Measurements from ENCODE around the gene TEX54. TPM values are rescaled to one million over a fixed set of nuclear protein-coding genes. Genes with fewer than 3 reads are reported as not detected.
A peak's percentile ranks its signal among the peaks of the same experiment; 100 is the strongest.

TEX54 gene
- total and polyA plus RNA-seq, 2 of the 13 experiments (the other 11 are each of a cell fraction or from before 2014, with no cell fraction given): not detected

DNA sequence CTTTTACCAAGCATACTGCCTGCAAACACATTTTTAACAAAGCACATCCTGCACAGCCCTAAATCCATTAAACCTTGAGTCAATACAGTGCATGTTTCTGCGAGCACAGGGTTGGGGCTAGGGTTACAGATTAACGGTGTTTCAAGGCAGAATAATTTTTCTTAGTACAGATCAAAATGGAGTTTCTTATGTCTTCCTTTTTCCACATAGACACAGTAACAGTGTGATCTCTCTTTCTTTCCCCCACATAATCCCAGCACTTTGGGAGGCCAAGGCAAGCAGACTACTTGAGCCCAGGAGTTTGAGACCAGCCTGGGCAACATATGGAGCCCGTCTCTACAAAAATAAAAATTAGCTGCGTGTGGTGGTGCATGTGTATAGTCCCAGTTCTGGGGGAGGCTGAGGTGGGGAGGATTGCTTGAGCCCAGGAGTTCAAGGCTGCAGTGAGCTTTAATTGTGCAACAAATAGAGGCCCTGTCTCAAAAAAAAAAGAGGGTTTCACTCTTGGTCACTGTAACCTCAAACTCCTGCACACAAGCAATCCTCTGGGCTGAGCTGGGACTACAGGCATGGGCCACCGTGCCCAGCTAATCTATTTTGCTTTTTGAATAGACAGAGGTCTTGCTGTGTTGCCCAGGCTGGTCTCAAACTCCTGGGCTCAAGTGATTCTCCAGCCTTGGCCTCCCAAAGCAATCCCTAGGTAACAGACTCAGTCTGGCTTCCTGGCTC lies 28.4 kb upstream of the TEX54 start (continued):
- TF ChIP-seq, protein P1, sequence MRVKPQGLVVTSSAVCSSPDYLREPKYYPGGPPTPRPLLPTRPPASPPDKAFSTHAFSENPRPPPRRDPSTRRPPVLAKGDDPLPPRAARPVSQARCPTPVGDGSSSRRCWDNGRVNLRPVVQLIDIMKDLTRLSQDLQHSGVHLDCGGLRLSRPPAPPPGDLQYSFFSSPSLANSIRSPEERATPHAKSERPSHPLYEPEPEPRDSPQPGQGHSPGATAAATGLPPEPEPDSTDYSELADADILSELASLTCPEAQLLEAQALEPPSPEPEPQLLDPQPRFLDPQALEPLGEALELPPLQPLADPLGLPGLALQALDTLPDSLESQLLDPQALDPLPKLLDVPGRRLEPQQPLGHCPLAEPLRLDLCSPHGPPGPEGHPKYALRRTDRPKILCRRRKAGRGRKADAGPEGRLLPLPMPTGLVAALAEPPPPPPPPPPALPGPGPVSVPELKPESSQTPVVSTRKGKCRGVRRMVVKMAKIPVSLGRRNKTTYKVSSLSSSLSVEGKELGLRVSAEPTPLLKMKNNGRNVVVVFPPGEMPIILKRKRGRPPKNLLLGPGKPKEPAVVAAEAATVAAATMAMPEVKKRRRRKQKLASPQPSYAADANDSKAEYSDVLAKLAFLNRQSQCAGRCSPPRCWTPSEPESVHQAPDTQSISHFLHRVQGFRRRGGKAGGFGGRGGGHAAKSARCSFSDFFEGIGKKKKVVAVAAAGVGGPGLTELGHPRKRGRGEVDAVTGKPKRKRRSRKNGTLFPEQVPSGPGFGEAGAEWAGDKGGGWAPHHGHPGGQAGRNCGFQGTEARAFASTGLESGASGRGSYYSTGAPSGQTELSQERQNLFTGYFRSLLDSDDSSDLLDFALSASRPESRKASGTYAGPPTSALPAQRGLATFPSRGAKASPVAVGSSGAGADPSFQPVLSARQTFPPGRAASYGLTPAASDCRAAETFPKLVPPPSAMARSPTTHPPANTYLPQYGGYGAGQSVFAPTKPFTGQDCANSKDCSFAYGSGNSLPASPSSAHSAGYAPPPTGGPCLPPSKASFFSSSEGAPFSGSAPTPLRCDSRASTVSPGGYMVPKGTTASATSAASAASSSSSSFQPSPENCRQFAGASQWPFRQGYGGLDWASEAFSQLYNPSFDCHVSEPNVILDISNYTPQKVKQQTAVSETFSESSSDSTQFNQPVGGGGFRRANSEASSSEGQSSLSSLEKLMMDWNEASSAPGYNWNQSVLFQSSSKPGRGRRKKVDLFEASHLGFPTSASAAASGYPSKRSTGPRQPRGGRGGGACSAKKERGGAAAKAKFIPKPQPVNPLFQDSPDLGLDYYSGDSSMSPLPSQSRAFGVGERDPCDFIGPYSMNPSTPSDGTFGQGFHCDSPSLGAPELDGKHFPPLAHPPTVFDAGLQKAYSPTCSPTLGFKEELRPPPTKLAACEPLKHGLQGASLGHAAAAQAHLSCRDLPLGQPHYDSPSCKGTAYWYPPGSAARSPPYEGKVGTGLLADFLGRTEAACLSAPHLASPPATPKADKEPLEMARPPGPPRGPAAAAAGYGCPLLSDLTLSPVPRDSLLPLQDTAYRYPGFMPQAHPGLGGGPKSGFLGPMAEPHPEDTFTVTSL (CRISPR knock-in tag; IDR thresholded peaks at IDR 0.05; ENCODE audit: borderline replicate concordance): no peak
- TF ChIP-seq, protein P2, sequence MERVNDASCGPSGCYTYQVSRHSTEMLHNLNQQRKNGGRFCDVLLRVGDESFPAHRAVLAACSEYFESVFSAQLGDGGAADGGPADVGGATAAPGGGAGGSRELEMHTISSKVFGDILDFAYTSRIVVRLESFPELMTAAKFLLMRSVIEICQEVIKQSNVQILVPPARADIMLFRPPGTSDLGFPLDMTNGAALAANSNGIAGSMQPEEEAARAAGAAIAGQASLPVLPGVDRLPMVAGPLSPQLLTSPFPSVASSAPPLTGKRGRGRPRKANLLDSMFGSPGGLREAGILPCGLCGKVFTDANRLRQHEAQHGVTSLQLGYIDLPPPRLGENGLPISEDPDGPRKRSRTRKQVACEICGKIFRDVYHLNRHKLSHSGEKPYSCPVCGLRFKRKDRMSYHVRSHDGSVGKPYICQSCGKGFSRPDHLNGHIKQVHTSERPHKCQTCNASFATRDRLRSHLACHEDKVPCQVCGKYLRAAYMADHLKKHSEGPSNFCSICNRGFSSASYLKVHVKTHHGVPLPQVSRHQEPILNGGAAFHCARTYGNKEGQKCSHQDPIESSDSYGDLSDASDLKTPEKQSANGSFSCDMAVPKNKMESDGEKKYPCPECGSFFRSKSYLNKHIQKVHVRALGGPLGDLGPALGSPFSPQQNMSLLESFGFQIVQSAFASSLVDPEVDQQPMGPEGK (CRISPR knock-in tag; IDR thresholded peaks at IDR 0.05): peak; percentile 50; the same call in 1 of the 2 replicates
- TF ChIP-seq POLR2AphosphoS5 (IDR thresholded peaks at IDR 0.05; ENCODE audit: low read depth, low read length) (no peak), HDAC2 (CRISPR knock-in tag; IDR thresholded peaks at IDR 0.05) (0 out of 2 replicates have a peak, but pooled peaks have one; percentile 9), CENPT (CRISPR knock-in tag; IDR thresholded peaks at IDR 0.05; ENCODE audit: low read depth) (no peak), HNF4A (CRISPR knock-in tag; IDR thresholded peaks at IDR 0.05) (peak; percentile 47)
- TF ChIP-seq, protein P3, sequence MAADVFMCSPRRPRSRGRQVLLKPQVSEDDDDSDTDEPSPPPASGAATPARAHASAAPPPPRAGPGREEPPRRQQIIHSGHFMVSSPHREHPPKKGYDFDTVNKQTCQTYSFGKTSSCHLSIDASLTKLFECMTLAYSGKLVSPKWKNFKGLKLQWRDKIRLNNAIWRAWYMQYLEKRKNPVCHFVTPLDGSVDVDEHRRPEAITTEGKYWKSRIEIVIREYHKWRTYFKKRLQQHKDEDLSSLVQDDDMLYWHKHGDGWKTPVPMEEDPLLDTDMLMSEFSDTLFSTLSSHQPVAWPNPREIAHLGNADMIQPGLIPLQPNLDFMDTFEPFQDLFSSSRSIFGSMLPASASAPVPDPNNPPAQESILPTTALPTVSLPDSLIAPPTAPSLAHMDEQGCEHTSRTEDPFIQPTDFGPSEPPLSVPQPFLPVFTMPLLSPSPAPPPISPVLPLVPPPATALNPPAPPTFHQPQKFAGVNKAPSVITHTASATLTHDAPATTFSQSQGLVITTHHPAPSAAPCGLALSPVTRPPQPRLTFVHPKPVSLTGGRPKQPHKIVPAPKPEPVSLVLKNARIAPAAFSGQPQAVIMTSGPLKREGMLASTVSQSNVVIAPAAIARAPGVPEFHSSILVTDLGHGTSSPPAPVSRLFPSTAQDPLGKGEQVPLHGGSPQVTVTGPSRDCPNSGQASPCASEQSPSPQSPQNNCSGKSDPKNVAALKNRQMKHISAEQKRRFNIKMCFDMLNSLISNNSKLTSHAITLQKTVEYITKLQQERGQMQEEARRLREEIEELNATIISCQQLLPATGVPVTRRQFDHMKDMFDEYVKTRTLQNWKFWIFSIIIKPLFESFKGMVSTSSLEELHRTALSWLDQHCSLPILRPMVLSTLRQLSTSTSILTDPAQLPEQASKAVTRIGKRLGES (CRISPR knock-in tag; IDR thresholded peaks at IDR 0.05; ENCODE audit: borderline replicate concordance): 0 out of 2 replicates have a peak, but pooled peaks have one; percentile 22
- TF ChIP-seq, protein P4, sequence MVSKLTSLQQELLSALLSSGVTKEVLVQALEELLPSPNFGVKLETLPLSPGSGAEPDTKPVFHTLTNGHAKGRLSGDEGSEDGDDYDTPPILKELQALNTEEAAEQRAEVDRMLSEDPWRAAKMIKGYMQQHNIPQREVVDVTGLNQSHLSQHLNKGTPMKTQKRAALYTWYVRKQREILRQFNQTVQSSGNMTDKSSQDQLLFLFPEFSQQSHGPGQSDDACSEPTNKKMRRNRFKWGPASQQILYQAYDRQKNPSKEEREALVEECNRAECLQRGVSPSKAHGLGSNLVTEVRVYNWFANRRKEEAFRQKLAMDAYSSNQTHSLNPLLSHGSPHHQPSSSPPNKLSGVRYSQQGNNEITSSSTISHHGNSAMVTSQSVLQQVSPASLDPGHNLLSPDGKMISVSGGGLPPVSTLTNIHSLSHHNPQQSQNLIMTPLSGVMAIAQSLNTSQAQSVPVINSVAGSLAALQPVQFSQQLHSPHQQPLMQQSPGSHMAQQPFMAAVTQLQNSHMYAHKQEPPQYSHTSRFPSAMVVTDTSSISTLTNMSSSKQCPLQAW (CRISPR knock-in tag; IDR thresholded peaks at IDR 0.05): peak; percentile 5; the same call in 1 of the 2 replicates
- TF ChIP-seq, protein P5, sequence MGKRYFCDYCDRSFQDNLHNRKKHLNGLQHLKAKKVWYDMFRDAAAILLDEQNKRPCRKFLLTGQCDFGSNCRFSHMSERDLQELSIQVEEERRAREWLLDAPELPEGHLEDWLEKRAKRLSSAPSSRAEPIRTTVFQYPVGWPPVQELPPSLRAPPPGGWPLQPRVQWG (CRISPR knock-in tag; IDR thresholded peaks at IDR 0.05; ENCODE audit: borderline replicate concordance, low read depth): no peak
